ENCODE results near the gene DNASE1L3.

GRCh38 chr3:58254144-58254543 lies 43.4 kb upstream of the DNASE1L3 start:
- TF ChIP-seq, protein P1, sequence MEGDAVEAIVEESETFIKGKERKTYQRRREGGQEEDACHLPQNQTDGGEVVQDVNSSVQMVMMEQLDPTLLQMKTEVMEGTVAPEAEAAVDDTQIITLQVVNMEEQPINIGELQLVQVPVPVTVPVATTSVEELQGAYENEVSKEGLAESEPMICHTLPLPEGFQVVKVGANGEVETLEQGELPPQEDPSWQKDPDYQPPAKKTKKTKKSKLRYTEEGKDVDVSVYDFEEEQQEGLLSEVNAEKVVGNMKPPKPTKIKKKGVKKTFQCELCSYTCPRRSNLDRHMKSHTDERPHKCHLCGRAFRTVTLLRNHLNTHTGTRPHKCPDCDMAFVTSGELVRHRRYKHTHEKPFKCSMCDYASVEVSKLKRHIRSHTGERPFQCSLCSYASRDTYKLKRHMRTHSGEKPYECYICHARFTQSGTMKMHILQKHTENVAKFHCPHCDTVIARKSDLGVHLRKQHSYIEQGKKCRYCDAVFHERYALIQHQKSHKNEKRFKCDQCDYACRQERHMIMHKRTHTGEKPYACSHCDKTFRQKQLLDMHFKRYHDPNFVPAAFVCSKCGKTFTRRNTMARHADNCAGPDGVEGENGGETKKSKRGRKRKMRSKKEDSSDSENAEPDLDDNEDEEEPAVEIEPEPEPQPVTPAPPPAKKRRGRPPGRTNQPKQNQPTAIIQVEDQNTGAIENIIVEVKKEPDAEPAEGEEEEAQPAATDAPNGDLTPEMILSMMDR (IDR thresholded peaks at IDR 0.05; ENCODE audit: low read length), result no peak
- no peak for TF ChIP-seq EZH2 (IDR thresholded peaks at IDR 0.05; ENCODE audit: borderline replicate concordance, low read length)
